Liver (tissue), 3 donors: ENCODE measurements around the gene ULK4.

Source experiments
- EGR1 ChIP-seq, 2 donors: IDR thresholded peaks; 2 replicates each; pipeline ENCODE4 v1.6.1; 2016 to 2018; ENCODE audit warnings: antibody characterized with exemption in 2 of 2, low read depth in 2 of 2
- FOXA1 ChIP-seq: IDR thresholded peaks from 2 replicates; pipeline ENCODE4 v1.6.1; 2016; ENCODE audit warnings: antibody characterized with exemption
- HNF4G ChIP-seq: IDR thresholded peaks from 2 replicates; pipeline ENCODE4 v1.6.1; 2016; ENCODE audit warnings: antibody characterized with exemption
- JUND ChIP-seq, 2 donors: IDR thresholded peaks; 2 replicates each; pipeline ENCODE4 v1.6.1; 2016; ENCODE audit warnings: antibody characterized with exemption in 2 of 2
- NR2F2 ChIP-seq: IDR thresholded peaks from 2 replicates; pipeline ENCODE4 v1.6.1; 2016; ENCODE audit warnings: antibody characterized with exemption
- RAD21 ChIP-seq, 2 donors: IDR thresholded peaks; 2 replicates each; pipeline ENCODE4 v1.6.1; 2016; ENCODE audit warnings: antibody characterized with exemption in 2 of 2, mild to moderate bottlenecking in 2 of 2
- RXRA ChIP-seq, 2 donors: IDR thresholded peaks; 2 replicates each; pipeline ENCODE4 v1.6.1; 2017 to 2018; ENCODE audit warnings: antibody characterized with exemption in 2 of 2, mild to moderate bottlenecking in 1 of 2
- TAF1 ChIP-seq: conservative IDR thresholded peaks from 2 replicates; pipeline ENCODE4 v1.6.1; 2016; ENCODE audit warnings: antibody characterized with exemption, mild to moderate bottlenecking
- YY1 ChIP-seq: IDR thresholded peaks from 2 replicates; pipeline ENCODE4 v1.6.1; 2016; ENCODE audit warnings: antibody characterized with exemption, mild to moderate bottlenecking
- TF ChIP-seq, protein P1 (sequence below): fragments of 150-350 bp; IDR thresholded peaks from 2 replicates; pipeline ENCODE4 v1.5.1; 2017; ENCODE audit warnings: improper control_type of control experiment, low read depth, low read length; ENCODE audit not compliant: missing input control
- TF ChIP-seq, protein P2 (sequence below): IDR thresholded peaks from 2 replicates; pipeline ENCODE4 v1.6.1; 2016; ENCODE audit warnings: antibody characterized with exemption
- TF ChIP-seq, protein P3 (sequence below): IDR thresholded peaks from 2 replicates; pipeline ENCODE4 v1.6.1; 2016; ENCODE audit warnings: antibody characterized with exemption, mild to moderate bottlenecking
- TF ChIP-seq, protein P4 (sequence below): IDR thresholded peaks from 2 replicates; pipeline ENCODE4 v1.6.1; 2016; ENCODE audit warnings: antibody characterized with exemption
- donor health status: healthy.
- donor health status: healthy.

DNA sequence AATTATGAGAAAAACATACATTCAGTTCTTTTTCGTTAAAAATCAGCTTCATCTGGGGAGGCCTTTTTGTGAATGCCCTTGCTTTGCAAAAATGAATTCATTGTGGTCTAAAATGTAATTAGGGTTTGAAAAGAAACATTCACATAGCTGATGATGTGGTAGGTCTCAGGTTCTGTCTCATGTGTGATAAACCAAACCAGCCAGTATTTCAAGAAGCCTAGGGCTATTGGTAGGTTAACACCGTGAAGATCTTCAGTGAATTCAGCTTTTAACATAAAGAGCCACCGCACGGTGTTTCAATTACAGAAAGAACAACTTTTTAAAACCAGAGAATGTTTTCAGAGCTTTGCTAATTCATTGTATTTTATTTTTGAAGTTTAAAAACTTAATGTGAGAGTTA, 720.7 kb downstream of the ULK4 start:
- TF ChIP-seq, protein P1, sequence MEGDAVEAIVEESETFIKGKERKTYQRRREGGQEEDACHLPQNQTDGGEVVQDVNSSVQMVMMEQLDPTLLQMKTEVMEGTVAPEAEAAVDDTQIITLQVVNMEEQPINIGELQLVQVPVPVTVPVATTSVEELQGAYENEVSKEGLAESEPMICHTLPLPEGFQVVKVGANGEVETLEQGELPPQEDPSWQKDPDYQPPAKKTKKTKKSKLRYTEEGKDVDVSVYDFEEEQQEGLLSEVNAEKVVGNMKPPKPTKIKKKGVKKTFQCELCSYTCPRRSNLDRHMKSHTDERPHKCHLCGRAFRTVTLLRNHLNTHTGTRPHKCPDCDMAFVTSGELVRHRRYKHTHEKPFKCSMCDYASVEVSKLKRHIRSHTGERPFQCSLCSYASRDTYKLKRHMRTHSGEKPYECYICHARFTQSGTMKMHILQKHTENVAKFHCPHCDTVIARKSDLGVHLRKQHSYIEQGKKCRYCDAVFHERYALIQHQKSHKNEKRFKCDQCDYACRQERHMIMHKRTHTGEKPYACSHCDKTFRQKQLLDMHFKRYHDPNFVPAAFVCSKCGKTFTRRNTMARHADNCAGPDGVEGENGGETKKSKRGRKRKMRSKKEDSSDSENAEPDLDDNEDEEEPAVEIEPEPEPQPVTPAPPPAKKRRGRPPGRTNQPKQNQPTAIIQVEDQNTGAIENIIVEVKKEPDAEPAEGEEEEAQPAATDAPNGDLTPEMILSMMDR: no peak
- TF ChIP-seq RAD21 (IDR thresholded peaks at IDR 0.05) (no peak), JUND (IDR thresholded peaks at IDR 0.05) (no peak), HNF4G (no peak), FOXA1 (no peak), RXRA (IDR thresholded peaks at IDR 0.05) (no peak), YY1 (no peak), TAF1 (no peak), NR2F2 (no peak), EGR1 (IDR thresholded peaks at IDR 0.05; ENCODE audit: low read depth in 2 of 2) (no peak)
- TF ChIP-seq, protein P2, sequence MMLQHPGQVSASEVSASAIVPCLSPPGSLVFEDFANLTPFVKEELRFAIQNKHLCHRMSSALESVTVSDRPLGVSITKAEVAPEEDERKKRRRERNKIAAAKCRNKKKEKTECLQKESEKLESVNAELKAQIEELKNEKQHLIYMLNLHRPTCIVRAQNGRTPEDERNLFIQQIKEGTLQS: no peak
- TF ChIP-seq, protein P3, sequence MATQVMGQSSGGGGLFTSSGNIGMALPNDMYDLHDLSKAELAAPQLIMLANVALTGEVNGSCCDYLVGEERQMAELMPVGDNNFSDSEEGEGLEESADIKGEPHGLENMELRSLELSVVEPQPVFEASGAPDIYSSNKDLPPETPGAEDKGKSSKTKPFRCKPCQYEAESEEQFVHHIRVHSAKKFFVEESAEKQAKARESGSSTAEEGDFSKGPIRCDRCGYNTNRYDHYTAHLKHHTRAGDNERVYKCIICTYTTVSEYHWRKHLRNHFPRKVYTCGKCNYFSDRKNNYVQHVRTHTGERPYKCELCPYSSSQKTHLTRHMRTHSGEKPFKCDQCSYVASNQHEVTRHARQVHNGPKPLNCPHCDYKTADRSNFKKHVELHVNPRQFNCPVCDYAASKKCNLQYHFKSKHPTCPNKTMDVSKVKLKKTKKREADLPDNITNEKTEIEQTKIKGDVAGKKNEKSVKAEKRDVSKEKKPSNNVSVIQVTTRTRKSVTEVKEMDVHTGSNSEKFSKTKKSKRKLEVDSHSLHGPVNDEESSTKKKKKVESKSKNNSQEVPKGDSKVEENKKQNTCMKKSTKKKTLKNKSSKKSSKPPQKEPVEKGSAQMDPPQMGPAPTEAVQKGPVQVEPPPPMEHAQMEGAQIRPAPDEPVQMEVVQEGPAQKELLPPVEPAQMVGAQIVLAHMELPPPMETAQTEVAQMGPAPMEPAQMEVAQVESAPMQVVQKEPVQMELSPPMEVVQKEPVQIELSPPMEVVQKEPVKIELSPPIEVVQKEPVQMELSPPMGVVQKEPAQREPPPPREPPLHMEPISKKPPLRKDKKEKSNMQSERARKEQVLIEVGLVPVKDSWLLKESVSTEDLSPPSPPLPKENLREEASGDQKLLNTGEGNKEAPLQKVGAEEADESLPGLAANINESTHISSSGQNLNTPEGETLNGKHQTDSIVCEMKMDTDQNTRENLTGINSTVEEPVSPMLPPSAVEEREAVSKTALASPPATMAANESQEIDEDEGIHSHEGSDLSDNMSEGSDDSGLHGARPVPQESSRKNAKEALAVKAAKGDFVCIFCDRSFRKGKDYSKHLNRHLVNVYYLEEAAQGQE: no peak
- TF ChIP-seq, protein P4, sequence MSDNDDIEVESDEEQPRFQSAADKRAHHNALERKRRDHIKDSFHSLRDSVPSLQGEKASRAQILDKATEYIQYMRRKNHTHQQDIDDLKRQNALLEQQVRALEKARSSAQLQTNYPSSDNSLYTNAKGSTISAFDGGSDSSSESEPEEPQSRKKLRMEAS: no peak
